OCI-LY1 (cell line): ENCODE results near the gene IFIT1B.

Source experiments
- H2AFZ ChIP-seq: fragments of 200-600 bp; sonication (generic), shearing (Covaris generic); 2 replicates; pipeline ENCODE4 v1.6.0; 2014; ENCODE audit warnings: antibody characterized with exemption, mild to moderate bottlenecking, low read length
- H3F3A ChIP-seq: fragments of 200-600 bp; sonication (generic), shearing (Covaris generic); 2 replicates; pipeline ENCODE4 v1.6.0; 2014; ENCODE audit warnings: mild to moderate bottlenecking, antibody characterized with exemption, low read length, moderate library complexity; ENCODE audit not compliant: insufficient read depth
- H3K27ac ChIP-seq: fragments of 200-600 bp; sonication (generic); 2 replicates; pipeline ENCODE4 v1.5.1; 2014; ENCODE audit warnings: low read length, mixed run types, mild to moderate bottlenecking, low read depth; ENCODE audit not compliant: poor library complexity, severe bottlenecking
- H3K27me3 ChIP-seq: fragments of 200-600 bp; sonication (generic); 2 replicates; pipeline ENCODE4 v1.6.0; 2014; ENCODE audit warnings: antibody characterized with exemption, mild to moderate bottlenecking, low read length, moderate library complexity; ENCODE audit not compliant: insufficient read depth
- H3K36me3 ChIP-seq: fragments of 200-600 bp; sonication (generic); 2 replicates; pipeline ENCODE4 v1.6.1; 2014; ENCODE audit warnings: mild to moderate bottlenecking, antibody characterized with exemption, low read length, moderate library complexity, mixed read lengths; ENCODE audit not compliant: insufficient read depth
- H3K4me1 ChIP-seq: fragments of 200-600 bp; sonication (generic); 2 replicates; pipeline ENCODE4 v1.5.1; 2014; ENCODE audit warnings: mild to moderate bottlenecking, low read length, moderate library complexity; ENCODE audit not compliant: insufficient read depth, severe bottlenecking
- H3K4me2 ChIP-seq: fragments of 200-600 bp; sonication (generic), shearing (Covaris generic); 2 replicates; pipeline ENCODE4 v1.6.1; 2014; ENCODE audit warnings: low read length
- H3K4me3 ChIP-seq: fragments of 200-600 bp; sonication (generic); 2 replicates; pipeline ENCODE4 v1.5.1; 2014; ENCODE audit warnings: low read length, low read depth, mild to moderate bottlenecking, mixed read lengths; ENCODE audit not compliant: poor library complexity, severe bottlenecking
- H3K79me2 ChIP-seq: fragments of 200-600 bp; shearing (Covaris generic); 2 replicates; pipeline ENCODE4 v1.6.1; 2016; ENCODE audit warnings: mixed run types, low read length, mixed read lengths; ENCODE audit not compliant: insufficient read depth
- H3K9ac ChIP-seq: fragments of 200-600 bp; sonication (generic), shearing (Covaris generic); 2 replicates; pipeline ENCODE4 v1.6.1; 2014; ENCODE audit warnings: mild to moderate bottlenecking, low read length, mixed read lengths
- H3K9me2 ChIP-seq: fragments of 200-600 bp; sonication (generic), shearing (Covaris generic); 2 replicates; pipeline ENCODE4 v1.6.1; 2014; ENCODE audit warnings: low read depth, mild to moderate bottlenecking, low read length, mixed read lengths
- H3K9me3 ChIP-seq: fragments of 200-600 bp; shearing (Covaris generic); 2 replicates; pipeline ENCODE4 v1.6.1; 2014; ENCODE audit warnings: low read length, mixed read lengths
- H4K20me1 ChIP-seq: fragments of 200-600 bp; sonication (generic), shearing (Covaris generic); 2 replicates; pipeline ENCODE4 v1.6.0; 2016; ENCODE audit warnings: mild to moderate bottlenecking, low read length; ENCODE audit not compliant: insufficient read depth
- CTCF ChIP-seq: fragments of 200-600 bp; sonication (generic), shearing (Covaris generic); IDR thresholded peaks from 2 replicates; pipeline ENCODE4 v1.5.1; 2017; ENCODE audit warnings: mild to moderate bottlenecking, antibody characterized with exemption, low read length, moderate library complexity, mixed read lengths
- EZH2 ChIP-seq: fragments of 200-600 bp; sonication (generic), shearing (Covaris generic); IDR thresholded peaks from 2 replicates; pipeline ENCODE4 v1.8.0; 2017; ENCODE audit warnings: borderline replicate concordance, mixed run types, mild to moderate bottlenecking, antibody characterized with exemption, low read length, moderate library complexity, mixed read lengths

Gene IFIT1B

GRCh38 chr10:89345367-89346000, 32.4 kb upstream of the IFIT1B start:
- Histone ChIP-seq H2AFZ (no peak overlapping the region), H3K9me3 (no peaks in the 10 kb centered on the region), H3K4me2 (no peak overlapping the region), H3F3A (no peaks in the 10 kb centered on the region), H3K27ac (no peak overlapping the region), H3K79me2 (no peaks in the 10 kb centered on the region), H3K9me2 (no peaks in the 10 kb centered on the region), H4K20me1 (no peaks in the 10 kb centered on the region), H3K36me3 (no peaks in the 10 kb centered on the region), H3K4me3 (no peak overlapping the region), H3K4me1 (no peaks in the 10 kb centered on the region), H3K9ac (no peak overlapping the region), H3K27me3 (no peaks in the 10 kb centered on the region)
- no peak for TF ChIP-seq CTCF
- TF ChIP-seq EZH2: no peak

DNA sequence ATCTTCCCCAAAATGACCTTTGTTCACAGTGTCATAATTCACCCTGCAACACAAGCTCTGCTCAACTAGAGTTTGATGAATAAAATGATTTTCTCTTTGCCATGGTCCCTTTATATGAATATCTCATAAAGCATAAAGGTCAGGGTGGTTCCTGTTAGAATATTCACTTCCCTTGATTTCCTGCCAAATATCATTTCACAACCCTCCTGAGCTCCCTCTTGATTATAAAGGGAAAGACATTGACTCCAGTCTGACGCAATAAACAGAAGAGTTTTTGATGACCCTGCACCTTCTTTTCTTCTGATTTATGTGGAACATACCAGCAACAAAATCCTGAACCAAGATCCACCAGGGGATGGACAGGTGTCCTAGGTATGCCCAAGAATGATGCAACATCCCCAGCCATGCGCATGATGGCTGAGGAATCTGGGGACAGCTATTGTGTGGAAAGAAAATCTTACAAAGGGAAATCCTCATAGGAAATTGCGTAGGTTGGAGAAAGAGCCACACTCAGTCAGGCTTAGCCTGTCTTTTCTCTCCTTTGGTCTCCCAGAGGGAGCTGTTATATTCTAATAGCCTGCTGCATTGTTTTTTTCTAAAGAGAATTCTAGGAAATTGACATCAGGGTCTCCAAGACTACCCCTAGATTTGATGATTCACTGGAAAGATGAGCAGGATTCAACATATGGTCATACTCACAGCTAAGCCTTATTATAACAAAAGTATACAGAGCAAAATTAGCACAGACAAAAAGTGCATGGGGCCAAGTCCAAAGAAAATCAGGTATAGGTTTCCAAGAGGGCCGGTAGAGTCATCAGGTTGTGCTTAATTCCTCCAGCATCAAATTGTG, 31.2 kb upstream of the IFIT1B start:
- no peaks in the 10 kb centered on the region for H3K79me2 ChIP-seq
- H3K4me2 ChIP-seq: no peak overlapping the region
- H3K4me1 ChIP-seq: no peaks in the 10 kb centered on the region
- no peaks in the 10 kb centered on the region for H3F3A ChIP-seq
- TF ChIP-seq CTCF (no peak), EZH2 (no peak)
- no peak overlapping the region for H2AFZ ChIP-seq
- no peak overlapping the region for H3K9ac ChIP-seq
- H3K9me2 ChIP-seq: no peaks in the 10 kb centered on the region
- no peaks in the 10 kb centered on the region for H3K27me3 ChIP-seq
- no peak overlapping the region for H3K4me3 ChIP-seq
- H3K9me3 ChIP-seq: no peaks in the 10 kb centered on the region
- no peaks in the 10 kb centered on the region for H4K20me1 ChIP-seq
- H3K36me3 ChIP-seq: no peaks in the 10 kb centered on the region
- no peak overlapping the region for H3K27ac ChIP-seq

GRCh38 chr10:89347701-89348457, 30.0 kb upstream of the IFIT1B start:
- Histone ChIP-seq H3K36me3 (no peaks in the 10 kb centered on the region), H3K79me2 (no peaks in the 10 kb centered on the region), H3K9me2 (no peaks in the 10 kb centered on the region), H3F3A (no peaks in the 10 kb centered on the region), H2AFZ (no peak overlapping the region), H3K4me3 (no peak overlapping the region), H3K9me3 (no peaks in the 10 kb centered on the region), H4K20me1 (no peaks in the 10 kb centered on the region), H3K4me1 (no peaks in the 10 kb centered on the region), H3K9ac (no peak overlapping the region), H3K27me3 (no peaks in the 10 kb centered on the region), H3K4me2 (no peak overlapping the region), H3K27ac (no peak overlapping the region)
- TF ChIP-seq EZH2 (no peak), CTCF (no peak)
